CD4-positive, alpha-beta T cell treated with Interferon gamma for 1 hour (primary cell): ENCODE data around the gene RAI14.

ENCODE experiments used
- DNase-seq: peaks from one replicate; pipeline ENCODE4 v3.0.0-alpha.2; 2020

RAI14 gene

GRCh38 chr5:34868791-34869190, 212.7 kb downstream of the RAI14 start:
- no peak for DNase-seq

GRCh38 chr5:34869256-34869655, 213.1 kb downstream of the RAI14 start:
- no peak for DNase-seq

DNA sequence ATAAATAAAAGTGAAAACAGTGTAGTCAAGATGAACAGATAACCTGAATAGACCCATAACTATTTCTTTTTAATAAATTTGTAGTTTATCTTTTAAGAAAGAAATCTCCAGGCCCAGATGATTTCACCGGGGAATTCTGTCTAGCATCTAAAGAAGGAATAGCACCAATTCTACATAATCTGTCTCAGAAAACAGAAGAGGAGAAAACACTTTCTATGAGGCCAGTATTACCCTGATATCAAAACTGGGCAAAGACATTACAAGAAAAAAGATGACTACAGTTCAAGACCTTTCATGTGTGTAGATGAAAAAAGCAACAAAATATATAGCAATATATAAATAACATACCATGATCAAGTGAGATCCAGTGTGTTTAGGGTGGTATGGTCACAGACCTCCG, 214.3 kb downstream of the RAI14 start:
- DNase-seq: no peak

DNA sequence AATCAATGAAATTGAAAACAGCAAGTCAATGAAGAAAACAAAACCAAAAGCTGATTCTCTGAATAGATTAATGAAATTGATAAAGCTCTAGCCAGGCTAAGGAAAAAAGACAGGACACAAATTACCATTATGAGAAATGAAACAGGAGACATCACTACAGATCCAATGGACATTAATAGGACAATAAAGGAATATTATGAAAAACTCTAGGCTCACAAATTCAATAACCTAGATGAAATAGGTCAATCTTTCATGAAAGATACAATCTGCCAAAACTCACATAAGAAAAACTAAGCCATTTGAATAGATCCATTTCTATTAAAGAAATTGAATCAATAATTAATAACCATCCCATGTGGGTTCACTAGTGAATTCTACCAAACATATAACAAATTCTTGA, 220.1 kb downstream of the RAI14 start:
- DNase-seq: no peak

GRCh38 chr5:34881246-34881645, 225.1 kb downstream of the RAI14 start:
- DNase-seq: no peak
